ENCODE measurements around the gene TGFBR3L. TPM values are rescaled to one million over a fixed set of nuclear protein-coding genes. Genes with fewer than 3 reads are reported as not detected.
A peak's percentile ranks its signal among the peaks of the same experiment; 100 is the strongest.
"Not testable (repeated sequence)": the region's sequence is repeated elsewhere in the genome, so short reads cannot be mapped to it uniquely, and the experiment has no call there.

TGFBR3L gene
- total RNA-seq, 1 donor: 0.99 TPM

DNA sequence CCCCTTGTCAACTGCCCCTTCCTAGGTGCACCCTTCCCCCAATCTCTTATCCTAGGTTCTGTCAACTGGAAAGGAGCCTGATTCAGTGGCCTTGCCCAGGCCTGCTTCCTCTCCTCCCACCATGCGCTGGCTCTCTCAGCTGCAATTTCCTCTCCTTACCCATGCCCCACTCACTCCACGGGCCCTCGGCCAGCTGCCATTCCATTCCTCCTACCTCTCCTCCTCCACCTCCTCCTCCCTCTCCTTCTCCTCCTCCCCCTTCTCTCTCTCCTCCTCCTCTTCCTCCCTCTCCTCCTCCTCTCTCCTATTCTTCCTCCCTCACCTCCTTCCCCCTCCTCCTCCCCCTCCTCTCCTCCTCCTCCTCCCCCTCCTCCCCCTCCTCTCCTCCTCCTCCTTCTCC is 38.4 kb downstream of the TGFBR3L start:
- TF ChIP-seq, protein P1, sequence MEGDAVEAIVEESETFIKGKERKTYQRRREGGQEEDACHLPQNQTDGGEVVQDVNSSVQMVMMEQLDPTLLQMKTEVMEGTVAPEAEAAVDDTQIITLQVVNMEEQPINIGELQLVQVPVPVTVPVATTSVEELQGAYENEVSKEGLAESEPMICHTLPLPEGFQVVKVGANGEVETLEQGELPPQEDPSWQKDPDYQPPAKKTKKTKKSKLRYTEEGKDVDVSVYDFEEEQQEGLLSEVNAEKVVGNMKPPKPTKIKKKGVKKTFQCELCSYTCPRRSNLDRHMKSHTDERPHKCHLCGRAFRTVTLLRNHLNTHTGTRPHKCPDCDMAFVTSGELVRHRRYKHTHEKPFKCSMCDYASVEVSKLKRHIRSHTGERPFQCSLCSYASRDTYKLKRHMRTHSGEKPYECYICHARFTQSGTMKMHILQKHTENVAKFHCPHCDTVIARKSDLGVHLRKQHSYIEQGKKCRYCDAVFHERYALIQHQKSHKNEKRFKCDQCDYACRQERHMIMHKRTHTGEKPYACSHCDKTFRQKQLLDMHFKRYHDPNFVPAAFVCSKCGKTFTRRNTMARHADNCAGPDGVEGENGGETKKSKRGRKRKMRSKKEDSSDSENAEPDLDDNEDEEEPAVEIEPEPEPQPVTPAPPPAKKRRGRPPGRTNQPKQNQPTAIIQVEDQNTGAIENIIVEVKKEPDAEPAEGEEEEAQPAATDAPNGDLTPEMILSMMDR (IDR thresholded peaks at IDR 0.05; ENCODE audit: insufficient read depth, low read length): no peak
- peak; percentile 29 for DNase-seq (ENCODE audit: low read depth)
- no peak overlapping the region for H3K4me3 ChIP-seq (ENCODE audit: low read depth, low read length)

DNA sequence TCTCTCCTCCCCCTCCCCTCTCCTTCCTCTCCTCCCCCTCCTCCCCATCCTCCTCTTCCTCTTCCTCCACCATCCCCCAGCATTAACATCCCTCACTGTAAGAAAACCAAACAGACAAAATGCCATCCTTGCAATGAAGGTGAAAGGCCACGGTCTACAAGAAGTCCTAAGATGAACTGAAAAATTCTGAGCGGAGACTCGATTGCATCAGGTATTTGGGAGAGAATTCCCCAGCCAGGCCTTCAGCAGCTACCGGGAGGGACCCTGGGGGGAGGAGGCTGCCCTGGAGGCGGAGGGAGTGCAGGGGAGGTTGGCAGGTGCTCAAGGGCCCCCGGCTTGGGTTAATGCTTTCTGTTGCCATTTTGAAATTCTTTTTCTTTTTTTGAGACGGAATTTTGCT is 38.9 kb downstream of the TGFBR3L start:
- DNase-seq (ENCODE audit: low read depth): no peak
- TF ChIP-seq, protein P1 (IDR thresholded peaks at IDR 0.05; ENCODE audit: insufficient read depth, low read length): no peak
- H3K4me3 ChIP-seq (ENCODE audit: low read depth, low read length): no peak overlapping the region

DNA sequence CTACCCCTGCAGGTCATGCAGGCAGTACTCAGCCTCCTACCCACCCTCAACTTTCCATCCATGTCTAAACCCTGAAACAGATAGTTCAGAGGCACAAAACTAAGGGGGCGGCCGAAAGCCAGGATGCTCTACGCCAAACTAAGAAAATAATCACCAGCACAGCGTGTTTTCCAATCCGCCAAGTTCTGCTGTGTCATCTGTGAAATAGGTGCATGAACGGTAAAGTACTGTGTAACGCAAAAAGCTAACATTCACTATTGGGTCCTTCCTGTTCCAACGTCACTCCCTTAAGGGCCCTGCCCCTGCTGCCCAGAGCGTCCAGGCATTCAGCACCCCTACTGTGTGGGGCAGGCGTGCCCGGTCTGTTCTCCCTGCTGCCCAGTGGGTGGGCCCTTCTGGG is 41.1 kb downstream of the TGFBR3L start:
- DNase-seq (ENCODE audit: low read depth): no peak
- no peak overlapping the region for H3K4me3 ChIP-seq (ENCODE audit: low read depth, low read length)
- TF ChIP-seq, protein P1 (IDR thresholded peaks at IDR 0.05; ENCODE audit: insufficient read depth, low read length): no peak

DNA sequence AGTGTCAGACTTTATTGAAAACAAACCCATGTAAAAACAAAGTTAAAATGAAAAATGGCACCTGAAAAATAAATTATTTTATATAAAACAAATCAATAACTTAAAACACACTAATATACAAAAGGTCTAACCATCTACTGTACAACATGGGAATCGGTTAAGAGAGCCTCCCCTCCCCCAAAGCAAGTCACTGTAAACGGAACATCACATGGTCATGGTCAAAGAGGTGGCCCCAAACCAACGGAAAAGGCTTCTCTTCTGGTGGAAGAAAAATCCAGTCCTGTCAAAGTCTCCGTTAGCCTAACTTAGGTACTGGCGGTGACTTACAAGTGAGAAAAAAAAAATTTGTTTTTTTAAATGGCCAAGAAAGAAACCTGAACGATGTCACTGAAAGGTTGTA is 44.6 kb downstream of the TGFBR3L start:
- no peak overlapping the region for H3K4me3 ChIP-seq (ENCODE audit: low read depth, low read length)

DNA sequence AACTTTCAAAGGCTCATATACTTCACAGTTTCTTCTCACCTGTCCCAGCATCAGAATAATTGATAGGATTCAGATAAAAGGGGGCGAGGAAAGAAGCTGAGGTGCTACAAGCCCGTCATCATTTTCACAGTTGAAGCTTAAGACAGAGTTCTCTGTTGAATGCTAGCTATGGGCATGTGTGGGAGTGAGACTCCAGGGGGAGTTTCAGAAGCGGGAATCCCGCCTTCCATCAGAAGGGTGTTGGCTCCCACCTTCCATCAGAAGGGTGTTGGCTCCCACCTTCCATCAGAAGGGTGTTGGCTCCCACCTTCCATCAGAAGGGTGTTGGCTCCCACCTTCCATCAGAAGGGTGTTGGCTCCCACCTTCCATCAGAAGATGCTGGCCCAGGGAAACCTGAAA is 46.5 kb downstream of the TGFBR3L start:
- not testable (repeated sequence) for H3K4me3 ChIP-seq (ENCODE audit: low read depth, low read length); DNase-seq (ENCODE audit: low read depth)

More for the DNA sequence above, 44.6 kb downstream of the TGFBR3L start:
- TF ChIP-seq, protein P1 (IDR thresholded peaks at IDR 0.05; ENCODE audit: insufficient read depth, low read length): no peak
- DNase-seq (ENCODE audit: low read depth): no peak

DNA sequence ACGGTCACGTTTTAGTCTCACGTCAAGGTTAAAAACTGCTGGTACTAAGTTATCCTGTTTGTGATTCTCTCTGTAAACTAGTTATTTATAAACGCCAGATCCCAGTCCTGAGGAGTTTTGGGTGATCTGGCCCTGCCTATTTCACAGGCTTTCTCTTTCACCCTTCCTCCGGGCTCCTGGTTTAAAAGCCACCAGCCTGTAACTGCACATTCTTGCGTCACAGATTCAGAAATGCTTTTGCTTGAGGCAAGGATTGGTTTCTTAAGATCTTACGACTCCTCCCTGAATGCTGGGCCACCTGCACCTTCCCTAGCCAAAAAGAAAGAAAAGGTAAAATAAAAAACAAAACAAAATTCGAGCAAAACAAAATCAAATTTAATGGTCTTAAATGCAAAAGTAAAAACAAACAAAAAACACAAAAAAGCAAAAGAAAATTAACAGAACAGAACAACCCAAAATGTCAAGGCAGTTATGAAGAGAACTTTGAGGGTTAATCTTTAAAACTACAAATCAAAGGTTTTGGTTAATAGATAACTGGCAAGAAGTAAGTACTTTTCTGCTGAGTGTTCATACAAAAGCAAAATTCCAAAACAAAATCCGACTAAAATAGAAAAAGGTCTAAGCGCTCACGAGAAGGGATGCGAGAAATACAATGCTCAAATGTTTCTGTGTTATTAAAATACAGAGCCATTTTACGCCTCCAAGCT is 47.4 kb downstream of the TGFBR3L start:
- TF ChIP-seq, protein P1 (IDR thresholded peaks at IDR 0.05; ENCODE audit: insufficient read depth, low read length): no peak

DNA sequence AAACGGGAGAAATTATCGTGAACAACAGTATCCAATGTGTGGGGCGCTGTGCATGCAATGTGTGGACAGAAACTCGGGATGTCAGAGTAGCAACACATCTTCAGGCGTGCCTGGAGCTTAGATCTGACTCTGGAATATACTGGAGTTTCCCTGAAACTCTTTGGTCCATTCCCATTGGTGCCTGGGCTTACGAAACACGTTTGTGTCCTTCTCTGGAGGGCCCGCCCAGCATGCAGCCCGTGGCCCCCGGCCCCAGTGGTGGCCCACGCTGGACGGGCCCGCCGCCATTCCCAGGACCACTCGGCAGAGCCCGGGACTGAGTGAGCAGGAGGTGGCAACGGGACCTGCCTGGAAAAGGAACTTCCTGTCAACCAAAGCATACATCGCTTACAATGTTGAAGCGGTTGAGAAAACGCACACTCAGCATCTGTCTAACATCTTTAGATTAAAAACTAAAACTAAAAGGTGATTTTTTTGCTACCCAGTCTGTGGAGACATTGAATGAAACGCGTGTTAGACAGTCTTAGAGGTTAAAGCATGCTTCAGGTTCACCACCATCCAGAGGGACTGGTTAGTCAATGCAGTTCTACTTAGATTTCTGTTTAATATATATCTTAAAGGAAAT is 48.1 kb downstream of the TGFBR3L start:
- TF ChIP-seq, protein P1 (IDR thresholded peaks at IDR 0.05; ENCODE audit: insufficient read depth, low read length): no peak
- DNase-seq (ENCODE audit: low read depth): no peak
- no peak overlapping the region for H3K4me3 ChIP-seq (ENCODE audit: low read depth, low read length)

More for the DNA sequence above, 47.4 kb downstream of the TGFBR3L start:
- no peak for DNase-seq (ENCODE audit: low read depth)
- no peak overlapping the region for H3K4me3 ChIP-seq (ENCODE audit: low read depth, low read length)
